Measurements from ENCODE around the gene OTUB1. TPM values are rescaled to one million over a fixed set of nuclear protein-coding genes. Genes with fewer than 3 reads are reported as not detected.

Gene OTUB1
- total and polyA plus RNA-seq, 2 donors (not counting 1 experiment from before 2014, with no cell fraction given) = 78.2 to 119 TPM

GRCh38 chr11:64043545-64043944 lies 57.3 kb downstream of the OTUB1 start:
- Mint-ChIP-seq H3K4me1 (no peaks in the 10 kb centered on the region), H3K9me3 (ENCODE audit: insufficient read depth) (no peaks in the 10 kb centered on the region), H3K4me3 (no peak overlapping the region), H3K27ac (no peak overlapping the region), H3K27me3 (peaks cover 12% of the 10 kb centered on the region)
- ChIA-PET POLR2A (no interaction called here), CTCF (no interaction called here)
- intact Hi-C loops (cut with micrococcal nuclease) = no loop called here
- H3K4me3 ChIP-seq (ENCODE audit: control extremely low read depth in 1 of 5, extremely low read depth in 1 of 5, insufficient read depth in 1 of 5, low read depth in 2 of 5, low read length in 4 of 5) = no peak overlapping the region
- no peaks in the 10 kb centered on the region for H3K27me3 ChIP-seq (replicated peaks in 1 of 4; ENCODE audit: control extremely low read depth in 1 of 4, control insufficient read depth in 3 of 4, insufficient read depth in 4 of 4, low read length in 3 of 4)
- no peak for ATAC-seq (ENCODE audit: low read depth)
- WGBS (ENCODE audit: insufficient coverage) = 90% methylated on average over 4 of the region's 5 CpGs
- TF ChIP-seq CTCF (IDR thresholded peaks at IDR 0.05) = no peak
- no peak for TF ChIP-seq EZH2 (IDR thresholded peaks at IDR 0.05; ENCODE audit: borderline replicate concordance, insufficient read depth, low read depth, low read length, poor library complexity, severe bottlenecking)
- H3K9me3 ChIP-seq (ENCODE audit: control extremely low read depth in 1 of 3, control insufficient read depth in 2 of 3, insufficient read depth in 1 of 3, low read length in 2 of 3) = no peaks in the 10 kb centered on the region
- no peaks in the 10 kb centered on the region for H4K20me1 ChIP-seq (ENCODE audit: control insufficient read depth, insufficient read depth, low read length, poor library complexity, severe bottlenecking)
- H2AFZ ChIP-seq (ENCODE audit: insufficient read depth, low read depth, low read length, poor library complexity, severe bottlenecking) = no peak overlapping the region
- DNase-seq = no peak
- H3K27ac ChIP-seq (ENCODE audit: low read length in 2 of 2) = no peak overlapping the region
- H3K9ac ChIP-seq (ENCODE audit: low read length) = no peak overlapping the region
- no peaks in the 10 kb centered on the region for H3K79me2 ChIP-seq (ENCODE audit: control insufficient read depth, insufficient read depth, low read length)
- no peaks in the 10 kb centered on the region for H3K36me3 ChIP-seq (replicated peaks in 1 of 2; ENCODE audit: control extremely low read depth in 1 of 2, control insufficient read depth in 1 of 2, extremely low read depth in 1 of 2, insufficient read depth in 2 of 2, low read length in 1 of 2)
- no peaks in the 10 kb centered on the region for H3K4me1 ChIP-seq (ENCODE audit: control insufficient read depth in 2 of 2, insufficient read depth in 2 of 2, low read length in 2 of 2)
- no peak overlapping the region for H3K4me2 ChIP-seq (replicated peaks; ENCODE audit: low read depth, low read length, poor library complexity, severe bottlenecking)

- intact Hi-C loops (cut with micrococcal nuclease) = no loop called here
- no peak overlapping the region for H3K4me3 Mint-ChIP-seq
- no peaks in the 10 kb centered on the region for H3K36me3 ChIP-seq (replicated peaks in 1 of 2; ENCODE audit: control extremely low read depth in 1 of 2, control insufficient read depth in 1 of 2, extremely low read depth in 1 of 2, insufficient read depth in 2 of 2, low read length in 1 of 2)
- CTCF ChIA-PET = no interaction called here
- POLR2A ChIA-PET = interaction anchor here (0.7 kb wide), 1 partner anchor 553 kb away, joined by 4 read pairs; no protein-coding TSS in a partner anchor
- DNase-seq (no peak), ATAC-seq (ENCODE audit: low read depth) (no peak)
- H3K27ac Mint-ChIP-seq = no peak overlapping the region
- H2AFZ ChIP-seq (ENCODE audit: insufficient read depth, low read depth, low read length, poor library complexity, severe bottlenecking) = no peak overlapping the region
- peaks cover 7% of the 10 kb centered on the region for H3K27me3 Mint-ChIP-seq
- H3K9me3 Mint-ChIP-seq (ENCODE audit: insufficient read depth) = no peaks in the 10 kb centered on the region
- H3K79me2 ChIP-seq (ENCODE audit: control insufficient read depth, insufficient read depth, low read length) = no peaks in the 10 kb centered on the region
- no peaks in the 10 kb centered on the region for H4K20me1 ChIP-seq (ENCODE audit: control insufficient read depth, insufficient read depth, low read length, poor library complexity, severe bottlenecking)
- no peak overlapping the region for H3K27ac ChIP-seq (ENCODE audit: low read length in 2 of 2)
- no peak overlapping the region for H3K4me2 ChIP-seq (replicated peaks; ENCODE audit: low read depth, low read length, poor library complexity, severe bottlenecking)
- no peak for TF ChIP-seq EZH2 (IDR thresholded peaks at IDR 0.05; ENCODE audit: borderline replicate concordance, insufficient read depth, low read depth, low read length, poor library complexity, severe bottlenecking)
- TF ChIP-seq CTCF (IDR thresholded peaks at IDR 0.05) = no peak
- H3K4me3 ChIP-seq (ENCODE audit: control extremely low read depth in 1 of 5, extremely low read depth in 1 of 5, insufficient read depth in 1 of 5, low read depth in 2 of 5, low read length in 4 of 5) = no peak overlapping the region
- WGBS (ENCODE audit: insufficient coverage) = 72% methylated on average over 18 of the region's 18 CpGs
- H3K9me3 ChIP-seq (ENCODE audit: control extremely low read depth in 1 of 3, control insufficient read depth in 2 of 3, insufficient read depth in 1 of 3, low read length in 2 of 3) = no peaks in the 10 kb centered on the region
- no peak overlapping the region for H3K9ac ChIP-seq (ENCODE audit: low read length)
- no peaks in the 10 kb centered on the region for H3K4me1 ChIP-seq (ENCODE audit: control insufficient read depth in 2 of 2, insufficient read depth in 2 of 2, low read length in 2 of 2)
- no peaks in the 10 kb centered on the region for H3K4me1 Mint-ChIP-seq
- H3K27me3 ChIP-seq (replicated peaks in 1 of 4; ENCODE audit: control extremely low read depth in 1 of 4, control insufficient read depth in 3 of 4, insufficient read depth in 4 of 4, low read length in 3 of 4) = no peaks in the 10 kb centered on the region
Observed at GRCh38 chr11:64044730-64045393, 58.6 kb downstream of the OTUB1 start.
